SU-DHL-6 (cell line): ENCODE data around the gene PCNX3.

Experiments
- H2AFZ ChIP-seq: fragments of 200-600 bp; sonication (generic); 2 replicates; pipeline ENCODE4 v1.6.1; 2014; ENCODE audit warnings: low read depth, mild to moderate bottlenecking, moderate library complexity, mixed read lengths, antibody characterized with exemption, low read length; ENCODE audit not compliant: severe bottlenecking
- H3F3A ChIP-seq: fragments of 200-600 bp; shearing (Covaris generic); 2 replicates; pipeline ENCODE4 v1.6.0; 2016; ENCODE audit warnings: antibody characterized with exemption, mild to moderate bottlenecking; ENCODE audit not compliant: insufficient read depth
- H3K27ac ChIP-seq: fragments of 200-600 bp; sonication (generic); 2 replicates; pipeline ENCODE4 v1.5.1; 2016; ENCODE audit warnings: low read depth, mild to moderate bottlenecking, low read length, moderate library complexity, mixed read lengths
- H3K27me3 ChIP-seq: fragments of 200-600 bp; sonication (generic), shearing (Covaris generic); 2 replicates; pipeline ENCODE4 v1.6.0; 2014; ENCODE audit warnings: mild to moderate bottlenecking, low read length
- H3K36me3 ChIP-seq: fragments of 200-600 bp; sonication (generic); 2 replicates; pipeline ENCODE4 v1.6.1; 2014; ENCODE audit warnings: mild to moderate bottlenecking, low read length, mixed read lengths
- H3K4me2 ChIP-seq: fragments of 300-600, 200-600 bp; shearing (Covaris generic), sonication (generic); 2 replicates; pipeline ENCODE4 v1.6.0; 2014; ENCODE audit warnings: low read length, low read depth, mild to moderate bottlenecking; ENCODE audit not compliant: poor library complexity, severe bottlenecking
- H3K4me3 ChIP-seq: fragments of 200-600 bp; sonication (generic); 2 replicates; pipeline ENCODE4 v1.5.1; 2014; ENCODE audit warnings: antibody characterized with exemption, low read length, mild to moderate bottlenecking, mixed read lengths; ENCODE audit not compliant: insufficient read depth, poor library complexity, severe bottlenecking
- H3K79me2 ChIP-seq: fragments of 200-600 bp; sonication (generic); 2 replicates; pipeline ENCODE4 v1.6.1; 2014; ENCODE audit warnings: mild to moderate bottlenecking, low read length, moderate library complexity; ENCODE audit not compliant: insufficient read depth
- H3K9ac ChIP-seq: fragments of 200-600 bp; sonication (generic); 2 replicates; pipeline ENCODE4 v1.7.0; 2014; ENCODE audit warnings: mild to moderate bottlenecking, low read length
- H3K9me2 ChIP-seq: fragments of 200-600 bp; sonication (generic); replicated peaks from 2 replicates; pipeline ENCODE4 v1.6.1; 2014; ENCODE audit warnings: low read length; ENCODE audit not compliant: insufficient read depth
- H3K9me3 ChIP-seq: fragments of 200-600 bp; sonication (generic); 2 replicates; pipeline ENCODE4 v1.6.1; 2014; ENCODE audit warnings: low read length, mixed read lengths; ENCODE audit not compliant: insufficient read depth
- H4K20me1 ChIP-seq: fragments of 200-600 bp; sonication (generic); 2 replicates; pipeline ENCODE4 v1.6.1; 2014; ENCODE audit warnings: low read depth, mild to moderate bottlenecking, antibody characterized with exemption, low read length, moderate library complexity, mixed read lengths
- EZH2phosphoT487 ChIP-seq: fragments of 200-600 bp; sonication (generic), shearing (Covaris generic); conservative IDR thresholded peaks from 2 replicates; pipeline ENCODE4 v1.6.1; 2018; ENCODE audit warnings: mild to moderate bottlenecking, antibody characterized with exemption, low read length, moderate library complexity, mixed read lengths
- TF ChIP-seq, protein P1 (sequence below): fragments of 200-600 bp; sonication (generic); IDR thresholded peaks from one replicate; pipeline ENCODE4 v1.5.1; 2017; ENCODE audit warnings: antibody characterized with exemption, mild to moderate bottlenecking, low read length, moderate library complexity; ENCODE audit not compliant: insufficient read depth, poor library complexity, severe bottlenecking

The PCNX3 gene

GRCh38 chr11:65584723-65585171 is 30.8 kb upstream of the PCNX3 start:
- H3K9ac ChIP-seq = no peak overlapping the region
- no peaks in the 10 kb centered on the region for H4K20me1 ChIP-seq
- no peak overlapping the region for H3K27ac ChIP-seq
- H3K36me3 ChIP-seq = no peaks in the 10 kb centered on the region
- H3K27me3 ChIP-seq = no peaks in the 10 kb centered on the region
- no peak overlapping the region for H3K4me3 ChIP-seq
- H3K9me3 ChIP-seq = no peaks in the 10 kb centered on the region
- no peaks in the 10 kb centered on the region for H3K9me2 ChIP-seq
- H2AFZ ChIP-seq = no peak overlapping the region
- H3K79me2 ChIP-seq = no peaks in the 10 kb centered on the region
- TF ChIP-seq, protein P1, sequence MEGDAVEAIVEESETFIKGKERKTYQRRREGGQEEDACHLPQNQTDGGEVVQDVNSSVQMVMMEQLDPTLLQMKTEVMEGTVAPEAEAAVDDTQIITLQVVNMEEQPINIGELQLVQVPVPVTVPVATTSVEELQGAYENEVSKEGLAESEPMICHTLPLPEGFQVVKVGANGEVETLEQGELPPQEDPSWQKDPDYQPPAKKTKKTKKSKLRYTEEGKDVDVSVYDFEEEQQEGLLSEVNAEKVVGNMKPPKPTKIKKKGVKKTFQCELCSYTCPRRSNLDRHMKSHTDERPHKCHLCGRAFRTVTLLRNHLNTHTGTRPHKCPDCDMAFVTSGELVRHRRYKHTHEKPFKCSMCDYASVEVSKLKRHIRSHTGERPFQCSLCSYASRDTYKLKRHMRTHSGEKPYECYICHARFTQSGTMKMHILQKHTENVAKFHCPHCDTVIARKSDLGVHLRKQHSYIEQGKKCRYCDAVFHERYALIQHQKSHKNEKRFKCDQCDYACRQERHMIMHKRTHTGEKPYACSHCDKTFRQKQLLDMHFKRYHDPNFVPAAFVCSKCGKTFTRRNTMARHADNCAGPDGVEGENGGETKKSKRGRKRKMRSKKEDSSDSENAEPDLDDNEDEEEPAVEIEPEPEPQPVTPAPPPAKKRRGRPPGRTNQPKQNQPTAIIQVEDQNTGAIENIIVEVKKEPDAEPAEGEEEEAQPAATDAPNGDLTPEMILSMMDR = no peak
- TF ChIP-seq EZH2phosphoT487 = no peak
- H3K4me2 ChIP-seq = no peak overlapping the region
- H3F3A ChIP-seq = no peaks in the 10 kb centered on the region

- Histone ChIP-seq H3K27me3 (no peaks in the 10 kb centered on the region), H4K20me1 (no peaks in the 10 kb centered on the region), H3K9me3 (no peaks in the 10 kb centered on the region), H3K4me3 (no peak overlapping the region), H3K4me2 (no peak overlapping the region), H3K79me2 (no peaks in the 10 kb centered on the region), H3F3A (no peaks in the 10 kb centered on the region), H3K36me3 (no peaks in the 10 kb centered on the region), H2AFZ (no peak overlapping the region), H3K27ac (no peak overlapping the region), H3K9ac (no peak overlapping the region), H3K9me2 (no peaks in the 10 kb centered on the region)
- TF ChIP-seq EZH2phosphoT487 = no peak
- TF ChIP-seq, protein P1 = no peak
These were observed 30.0 kb upstream of the PCNX3 start for GRCh38 chr11:65585396-65586246.

- Histone ChIP-seq H3K79me2 (no peaks in the 10 kb centered on the region), H3K27ac (no peak overlapping the region), H3K9me3 (no peaks in the 10 kb centered on the region), H3K4me2 (no peak overlapping the region), H3F3A (no peaks in the 10 kb centered on the region), H3K36me3 (no peaks in the 10 kb centered on the region), H3K9ac (no peak overlapping the region), H3K27me3 (no peaks in the 10 kb centered on the region), H3K4me3 (no peak overlapping the region), H2AFZ (no peak overlapping the region), H3K9me2 (no peaks in the 10 kb centered on the region), H4K20me1 (no peaks in the 10 kb centered on the region)
- TF ChIP-seq, protein P1 = no peak
- TF ChIP-seq EZH2phosphoT487 = no peak
These were observed 29.3 kb upstream of the PCNX3 start for GRCh38 chr11:65586247-65586630.
